ENCODE measurements around the gene C12orf60.

The C12orf60 gene

GRCh38 chr12:14777271-14777670, 26.2 kb upstream of the C12orf60 start:
- DNase-seq (ENCODE audit: low spot score), result no peak
- ATAC-seq (ENCODE audit: low read depth), result no peak
- Histone ChIP-seq H3K27me3 (ENCODE audit: insufficient read depth, poor library complexity, severe bottlenecking) (no peaks in the 10 kb centered on the region), H3K27ac (ENCODE audit: poor library complexity, severe bottlenecking) (no peak overlapping the region), H3K36me3 (ENCODE audit: low read depth) (no peaks in the 10 kb centered on the region), H3K4me3 (ENCODE audit: severe bottlenecking) (no peak overlapping the region), H3K9me3 (ENCODE audit: severe bottlenecking) (no peaks in the 10 kb centered on the region), H3K4me1 (ENCODE audit: insufficient read depth, poor library complexity, severe bottlenecking) (peaks cover 13% of the 10 kb centered on the region)
- TF ChIP-seq CTCF (IDR thresholded peaks at IDR 0.05; ENCODE audit: poor library complexity, severe bottlenecking), result no peak

GRCh38 chr12:14779834-14780233, 23.6 kb upstream of the C12orf60 start:
- TF ChIP-seq CTCF (IDR thresholded peaks at IDR 0.05; ENCODE audit: poor library complexity, severe bottlenecking), result no peak
- no peak overlapping the region for H3K27ac ChIP-seq (ENCODE audit: poor library complexity, severe bottlenecking)
- ATAC-seq (ENCODE audit: low read depth), result no peak
- no peak for DNase-seq (ENCODE audit: low spot score)
- H3K27me3 ChIP-seq (ENCODE audit: insufficient read depth, poor library complexity, severe bottlenecking), result no peaks in the 10 kb centered on the region
- peaks cover 13% of the 10 kb centered on the region for H3K4me1 ChIP-seq (ENCODE audit: insufficient read depth, poor library complexity, severe bottlenecking)
- no peak overlapping the region for H3K4me3 ChIP-seq (ENCODE audit: severe bottlenecking)
- H3K9me3 ChIP-seq (ENCODE audit: severe bottlenecking), result no peaks in the 10 kb centered on the region
- H3K36me3 ChIP-seq (ENCODE audit: low read depth), result no peaks in the 10 kb centered on the region

GRCh38 chr12:14780859-14781258, 22.6 kb upstream of the C12orf60 start:
- DNase-seq (ENCODE audit: low spot score) (no peak), ATAC-seq (ENCODE audit: low read depth) (no peak)
- no peak for TF ChIP-seq CTCF (IDR thresholded peaks at IDR 0.05; ENCODE audit: poor library complexity, severe bottlenecking)
- Histone ChIP-seq H3K4me3 (ENCODE audit: severe bottlenecking) (no peak overlapping the region), H3K27me3 (ENCODE audit: insufficient read depth, poor library complexity, severe bottlenecking) (no peaks in the 10 kb centered on the region), H3K27ac (ENCODE audit: poor library complexity, severe bottlenecking) (no peak overlapping the region), H3K36me3 (ENCODE audit: low read depth) (peaks cover 6% of the 10 kb centered on the region; the same call in 1 of the 2 replicates), H3K4me1 (ENCODE audit: insufficient read depth, poor library complexity, severe bottlenecking) (peaks cover 9% of the 10 kb centered on the region), H3K9me3 (ENCODE audit: severe bottlenecking) (no peaks in the 10 kb centered on the region)

DNA sequence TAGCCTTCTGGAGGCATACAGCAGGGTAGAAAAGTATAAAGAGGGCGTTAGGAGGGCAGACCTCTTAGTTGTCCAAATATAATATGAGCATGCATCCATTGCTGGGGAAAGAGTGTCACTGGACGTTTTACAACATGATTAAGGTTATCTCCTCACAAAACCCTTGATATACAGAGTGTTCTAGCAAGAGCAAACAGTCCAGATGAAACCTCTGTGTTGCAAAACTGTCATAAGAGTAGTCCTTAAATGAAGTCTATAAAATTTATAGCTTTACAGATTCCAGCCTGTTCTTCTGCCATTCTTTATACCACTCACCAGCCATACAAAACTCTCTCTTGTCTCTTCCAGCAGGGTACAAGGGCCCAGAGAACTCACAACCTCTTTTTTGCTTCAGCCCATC, 21.9 kb upstream of the C12orf60 start:
- Histone ChIP-seq H3K4me1 (ENCODE audit: insufficient read depth, poor library complexity, severe bottlenecking) (peaks cover 2% of the 10 kb centered on the region), H3K9me3 (ENCODE audit: severe bottlenecking) (no peaks in the 10 kb centered on the region), H3K27ac (ENCODE audit: poor library complexity, severe bottlenecking) (no peak overlapping the region), H3K27me3 (ENCODE audit: insufficient read depth, poor library complexity, severe bottlenecking) (no peaks in the 10 kb centered on the region), H3K4me3 (ENCODE audit: severe bottlenecking) (no peak overlapping the region), H3K36me3 (ENCODE audit: low read depth) (peaks cover 13% of the 10 kb centered on the region; the same call in 1 of the 2 replicates)
- no peak for DNase-seq (ENCODE audit: low spot score)
- no peak for ATAC-seq (ENCODE audit: low read depth)
- TF ChIP-seq CTCF (IDR thresholded peaks at IDR 0.05; ENCODE audit: poor library complexity, severe bottlenecking), result no peak

DNA sequence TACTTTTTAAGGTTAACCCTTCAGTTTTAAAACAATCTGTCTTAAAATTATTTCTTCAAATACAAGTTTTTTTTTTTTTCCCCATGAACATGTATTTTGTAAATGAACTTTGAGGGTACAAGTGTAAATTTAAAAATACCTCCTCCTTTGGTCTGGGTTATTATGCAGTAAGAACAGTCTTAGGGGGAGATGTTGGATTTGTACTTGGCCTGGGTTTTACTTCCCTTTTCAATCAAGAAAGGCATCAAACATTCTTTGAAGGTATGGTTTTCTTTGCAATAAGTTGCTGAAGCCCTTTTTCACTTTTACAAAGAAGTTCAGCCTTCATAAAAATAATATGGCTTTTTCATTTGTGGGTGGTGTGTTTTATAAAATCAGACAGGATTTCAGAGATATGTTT, 20.7 kb upstream of the C12orf60 start:
- Histone ChIP-seq H3K36me3 (ENCODE audit: low read depth) (peaks cover 16% of the 10 kb centered on the region), H3K4me3 (ENCODE audit: severe bottlenecking) (no peak overlapping the region), H3K27me3 (ENCODE audit: insufficient read depth, poor library complexity, severe bottlenecking) (no peaks in the 10 kb centered on the region), H3K4me1 (ENCODE audit: insufficient read depth, poor library complexity, severe bottlenecking) (no peaks in the 10 kb centered on the region), H3K27ac (ENCODE audit: poor library complexity, severe bottlenecking) (no peak overlapping the region), H3K9me3 (ENCODE audit: severe bottlenecking) (no peaks in the 10 kb centered on the region)
- no peak for DNase-seq (ENCODE audit: low spot score)
- no peak for ATAC-seq (ENCODE audit: low read depth)
- no peak for TF ChIP-seq CTCF (IDR thresholded peaks at IDR 0.05; ENCODE audit: poor library complexity, severe bottlenecking)
